ENCODE results near the gene EPB41L4A. TPM values are rescaled to one million over a fixed set of nuclear protein-coding genes. Genes with fewer than 3 reads are reported as not detected.

The EPB41L4A gene
- total RNA-seq, 1 experiment from 2014 or later, result 4.7 TPM

DNA sequence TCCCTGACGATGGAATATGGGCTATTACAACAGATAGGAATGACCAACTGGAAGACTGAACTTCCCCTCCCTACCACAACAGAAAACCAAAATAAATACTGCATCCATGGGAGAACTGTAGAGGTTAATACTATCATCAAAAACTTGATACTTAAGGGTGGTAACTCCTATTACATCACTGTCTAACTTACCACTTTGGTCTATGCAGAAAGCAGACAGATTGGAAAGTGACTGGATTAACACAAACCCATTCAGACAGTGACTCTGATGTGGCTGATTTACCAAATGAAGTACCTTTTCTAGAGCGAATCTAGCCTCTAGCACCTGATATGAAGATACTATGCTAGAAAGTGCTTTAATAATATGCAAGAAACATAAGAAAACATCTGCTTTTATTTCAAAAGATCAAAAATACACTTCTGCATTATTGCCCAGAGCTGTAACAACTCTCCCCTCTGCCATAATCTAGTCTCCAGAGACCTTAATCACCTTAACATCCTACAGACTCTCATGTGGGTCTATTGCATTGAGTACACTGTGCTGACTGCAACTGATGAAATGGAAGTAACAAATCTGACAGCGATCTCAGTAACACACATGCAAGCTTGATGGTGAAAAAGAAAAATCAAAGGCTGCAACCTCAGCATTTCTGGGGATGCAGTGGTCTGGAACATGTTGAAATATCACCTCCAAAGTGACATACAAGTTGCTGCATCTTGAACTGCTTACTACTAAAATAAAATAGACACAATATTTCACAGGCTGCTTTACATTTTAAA lies 62.7 kb downstream of the EPB41L4A start:
- Histone ChIP-seq H3K4me3 (ENCODE audit: insufficient read depth, low read depth, low read length) (no peak overlapping the region), H3K36me3 (replicated peaks; ENCODE audit: control insufficient read depth, insufficient read depth, low read length) (no peaks in the 10 kb centered on the region), H3K27me3 (ENCODE audit: control insufficient read depth, insufficient read depth, low read length) (no peaks in the 10 kb centered on the region)
- no peak for DNase-seq

DNA sequence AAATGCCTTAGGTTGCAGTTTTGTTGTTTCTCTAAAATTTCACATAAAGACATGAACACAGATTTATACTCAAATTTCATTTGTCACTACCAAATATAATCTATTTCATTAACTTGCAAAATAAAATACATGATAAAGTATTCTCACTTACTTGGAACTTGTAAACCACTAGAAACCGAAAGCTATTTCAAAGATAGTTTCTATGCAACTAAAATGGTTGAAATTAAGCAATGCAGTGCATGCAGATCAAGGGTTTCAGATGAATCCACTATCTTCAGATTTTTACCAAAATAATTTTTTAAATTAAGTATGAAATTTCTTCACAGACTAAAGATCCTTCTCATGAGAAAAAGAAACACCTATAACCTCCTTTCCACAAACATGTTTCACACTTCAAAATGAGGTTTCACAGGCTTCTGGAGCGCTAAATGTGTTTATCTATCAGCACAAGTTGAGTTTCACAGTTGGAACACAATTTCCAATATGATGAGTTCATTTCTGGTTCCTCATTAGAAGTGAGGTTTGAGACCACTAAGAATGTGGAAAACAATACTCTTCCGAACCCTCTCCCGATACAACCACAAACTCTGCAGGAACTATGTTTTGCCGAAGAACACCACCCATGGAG lies 63.9 kb downstream of the EPB41L4A start:
- H3K27me3 ChIP-seq (ENCODE audit: control insufficient read depth, insufficient read depth, low read length), result no peaks in the 10 kb centered on the region
- H3K36me3 ChIP-seq (replicated peaks; ENCODE audit: control insufficient read depth, insufficient read depth, low read length), result no peaks in the 10 kb centered on the region
- no peak overlapping the region for H3K4me3 ChIP-seq (ENCODE audit: insufficient read depth, low read depth, low read length)
- DNase-seq, result no peak

DNA sequence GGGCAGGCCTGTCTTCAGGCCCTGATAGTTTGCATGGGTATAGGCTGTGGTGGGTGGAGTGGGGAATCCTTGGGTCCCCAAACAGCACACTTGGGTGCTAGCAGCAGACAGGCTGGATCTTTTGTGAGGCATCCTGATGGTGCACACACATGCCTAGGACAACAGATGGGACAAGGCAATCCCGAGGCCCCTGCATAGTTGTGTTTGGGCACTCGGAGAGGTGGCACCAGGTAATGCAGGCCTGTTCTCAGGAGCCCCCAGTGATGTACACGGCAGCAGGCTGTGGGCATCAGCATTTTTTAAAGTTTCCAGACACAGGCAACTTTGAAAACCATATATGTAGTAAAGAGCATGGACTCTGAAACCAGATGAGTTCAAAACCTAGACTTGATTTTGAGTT lies 65.4 kb downstream of the EPB41L4A start:
- no peaks in the 10 kb centered on the region for H3K27me3 ChIP-seq (ENCODE audit: control insufficient read depth, insufficient read depth, low read length)
- H3K36me3 ChIP-seq (replicated peaks; ENCODE audit: control insufficient read depth, insufficient read depth, low read length), result no peaks in the 10 kb centered on the region
- no peak for DNase-seq
- no peak overlapping the region for H3K4me3 ChIP-seq (ENCODE audit: insufficient read depth, low read depth, low read length)

DNA sequence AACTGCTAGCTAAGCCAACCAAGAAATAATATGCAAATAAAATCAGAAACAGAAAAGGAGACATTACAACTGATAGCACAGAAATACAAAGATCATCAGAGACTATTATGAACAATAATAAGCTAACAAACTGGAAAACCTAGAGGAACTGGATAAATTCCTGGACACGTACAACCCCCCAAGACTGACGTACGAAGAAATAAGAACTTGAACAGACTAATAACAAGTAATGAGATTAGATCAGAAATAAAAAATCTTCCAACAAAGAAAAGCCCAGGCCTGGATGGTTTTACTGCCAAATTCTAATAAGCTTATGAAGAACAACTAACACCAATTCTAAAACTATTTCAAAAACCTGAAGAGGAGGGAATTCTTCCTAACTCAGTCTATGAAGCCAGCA lies 67.9 kb downstream of the EPB41L4A start:
- no peaks in the 10 kb centered on the region for H3K27me3 ChIP-seq (ENCODE audit: control insufficient read depth, insufficient read depth, low read length)
- no peaks in the 10 kb centered on the region for H3K36me3 ChIP-seq (replicated peaks; ENCODE audit: control insufficient read depth, insufficient read depth, low read length)
- no peak for DNase-seq

DNA sequence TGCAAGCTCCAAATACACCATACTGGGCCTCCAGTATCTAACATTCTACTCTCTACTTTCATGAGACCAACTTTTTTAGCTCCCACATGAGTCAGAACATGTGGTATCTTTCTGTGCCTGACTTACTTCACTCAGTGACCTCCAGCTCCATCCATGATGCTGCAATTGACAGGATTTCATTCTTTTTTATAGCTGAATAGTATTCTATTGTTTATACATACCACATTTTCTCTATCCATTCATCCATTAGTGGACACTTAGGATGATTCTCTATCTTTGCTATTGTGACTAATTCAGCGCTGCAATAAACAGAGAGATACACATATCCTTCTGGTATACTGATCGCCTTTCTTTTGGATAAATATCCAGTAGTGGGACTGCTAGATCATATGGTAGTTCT lies 68.5 kb downstream of the EPB41L4A start:
- DNase-seq, result no peak
- no peaks in the 10 kb centered on the region for H3K36me3 ChIP-seq (replicated peaks; ENCODE audit: control insufficient read depth, insufficient read depth, low read length)
- H3K27me3 ChIP-seq (ENCODE audit: control insufficient read depth, insufficient read depth, low read length), result no peaks in the 10 kb centered on the region
- H3K4me3 ChIP-seq (ENCODE audit: insufficient read depth, low read depth, low read length), result no peak overlapping the region

More for the DNA sequence above, 67.9 kb downstream of the EPB41L4A start:
- H3K4me3 ChIP-seq (ENCODE audit: insufficient read depth, low read depth, low read length), result no peak overlapping the region

DNA sequence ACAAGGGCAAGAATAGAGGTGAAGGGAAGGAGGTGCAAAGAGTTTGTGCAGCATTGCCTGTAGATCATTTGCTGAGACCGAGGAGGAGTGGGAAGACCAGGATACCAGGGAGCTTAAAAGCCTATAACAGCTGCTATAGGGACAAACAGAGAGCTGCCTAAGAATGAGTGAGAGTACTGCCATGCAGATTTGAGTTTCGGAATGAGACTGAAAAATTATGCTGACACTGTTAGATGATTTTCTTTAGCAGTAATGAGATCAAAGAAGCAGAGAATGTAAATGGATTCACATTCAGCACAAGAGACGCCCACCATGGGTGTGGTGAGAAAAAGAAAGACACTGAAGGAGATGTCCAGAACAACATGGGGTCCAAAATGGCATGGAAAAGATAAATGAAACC lies 69.7 kb downstream of the EPB41L4A start:
- Histone ChIP-seq H3K27me3 (ENCODE audit: control insufficient read depth, insufficient read depth, low read length) (no peaks in the 10 kb centered on the region), H3K36me3 (replicated peaks; ENCODE audit: control insufficient read depth, insufficient read depth, low read length) (no peaks in the 10 kb centered on the region), H3K4me3 (ENCODE audit: insufficient read depth, low read depth, low read length) (no peak overlapping the region)
- no peak for DNase-seq

DNA sequence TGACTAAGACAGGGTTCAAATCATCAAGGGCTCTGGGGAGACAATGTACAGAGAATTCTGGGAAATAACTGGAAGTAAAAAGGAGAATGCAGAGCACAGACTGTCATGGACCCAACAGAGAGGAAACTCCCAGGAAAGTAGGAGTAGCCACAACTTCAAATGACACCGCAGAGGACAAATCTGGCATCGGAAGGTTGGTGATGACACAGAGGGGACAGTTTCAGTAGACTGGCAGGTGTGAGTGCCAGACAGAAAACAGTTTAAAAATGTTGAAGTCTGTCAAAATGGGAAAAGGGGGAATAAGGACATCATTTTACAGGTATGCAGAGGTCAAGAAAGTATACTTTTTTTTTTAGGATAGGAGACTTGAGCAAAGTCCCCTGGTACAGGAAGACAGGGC lies 70.2 kb downstream of the EPB41L4A start:
- H3K27me3 ChIP-seq (ENCODE audit: control insufficient read depth, insufficient read depth, low read length), result no peaks in the 10 kb centered on the region
- DNase-seq, result no peak
- H3K4me3 ChIP-seq (ENCODE audit: insufficient read depth, low read depth, low read length), result no peak overlapping the region
- H3K36me3 ChIP-seq (replicated peaks; ENCODE audit: control insufficient read depth, insufficient read depth, low read length), result no peaks in the 10 kb centered on the region

DNA sequence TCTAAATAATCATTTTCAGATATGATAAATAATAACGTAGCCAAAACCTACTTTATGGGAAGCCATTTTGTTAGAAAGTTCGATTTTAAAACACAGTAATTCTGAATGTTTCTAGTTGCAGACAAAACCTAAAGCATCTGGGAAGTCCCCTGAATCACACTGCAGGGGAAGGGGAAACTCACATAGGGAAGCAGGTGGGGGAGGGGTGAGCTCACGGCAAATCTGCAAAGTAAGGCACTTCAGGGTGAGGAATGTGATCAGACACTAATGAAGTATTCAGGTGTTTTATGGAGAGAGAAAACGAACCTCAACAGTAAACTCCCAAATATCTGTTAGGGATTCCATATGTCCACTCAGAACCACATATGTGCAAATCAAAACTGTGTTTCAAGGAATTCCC lies 70.7 kb downstream of the EPB41L4A start:
- no peaks in the 10 kb centered on the region for H3K27me3 ChIP-seq (ENCODE audit: control insufficient read depth, insufficient read depth, low read length)
- DNase-seq, result peak; percentile 55
- no peak overlapping the region for H3K4me3 ChIP-seq (ENCODE audit: insufficient read depth, low read depth, low read length)
- no peaks in the 10 kb centered on the region for H3K36me3 ChIP-seq (replicated peaks; ENCODE audit: control insufficient read depth, insufficient read depth, low read length)

DNA sequence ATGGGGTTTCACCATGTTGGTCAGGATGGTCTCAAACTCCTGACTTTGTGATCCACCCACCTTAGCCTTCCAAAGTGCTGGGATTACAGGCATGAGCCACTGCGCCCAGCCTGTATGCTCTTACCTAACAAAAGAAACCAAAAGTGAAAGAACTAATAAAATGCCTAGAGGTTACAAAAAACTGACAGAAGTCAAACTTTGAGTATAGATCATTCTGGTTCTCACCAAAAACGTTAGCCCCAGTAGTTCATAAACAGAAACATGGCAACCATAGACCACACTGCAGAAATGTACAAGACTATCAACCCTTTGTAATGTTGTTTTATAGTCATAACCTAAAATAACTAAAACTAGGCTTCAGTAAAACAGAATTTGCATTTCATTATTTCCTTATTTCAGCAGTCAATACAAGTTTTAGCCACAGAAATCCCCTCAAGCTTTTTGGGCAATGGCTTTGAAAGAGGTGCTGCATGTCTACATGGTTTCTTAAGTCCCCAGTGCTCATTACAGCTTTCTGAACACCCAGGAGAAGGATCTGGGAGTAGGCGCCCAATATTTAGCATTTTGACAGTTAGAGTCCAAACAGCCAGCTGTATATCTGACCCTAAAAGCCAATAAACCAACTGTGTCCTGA lies 72.5 kb downstream of the EPB41L4A start:
- H3K4me3 ChIP-seq (ENCODE audit: insufficient read depth, low read depth, low read length), result no peak overlapping the region
- H3K27me3 ChIP-seq (ENCODE audit: control insufficient read depth, insufficient read depth, low read length), result no peaks in the 10 kb centered on the region
- DNase-seq, result no peak
- H3K36me3 ChIP-seq (replicated peaks; ENCODE audit: control insufficient read depth, insufficient read depth, low read length), result no peaks in the 10 kb centered on the region

DNA sequence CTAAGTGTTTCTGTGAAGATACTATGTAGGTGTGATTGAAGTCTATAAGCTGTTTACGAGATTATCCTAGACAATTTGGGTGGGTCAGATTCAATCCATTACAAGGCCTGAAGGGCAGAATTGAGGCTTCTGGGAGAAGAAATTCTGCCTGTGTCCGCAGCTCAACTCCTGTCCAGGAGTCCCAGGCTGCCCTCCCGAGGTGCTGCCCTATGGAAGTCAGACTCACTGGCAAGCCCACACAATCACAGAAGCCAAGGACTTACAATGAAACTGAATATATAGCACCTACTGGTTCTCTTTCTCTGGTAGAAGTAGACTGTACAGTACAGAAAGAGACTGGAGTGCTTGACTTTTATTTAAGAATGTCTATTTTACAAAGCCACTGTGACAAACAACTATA lies 74.5 kb downstream of the EPB41L4A start:
- Histone ChIP-seq H3K36me3 (replicated peaks; ENCODE audit: control insufficient read depth, insufficient read depth, low read length) (no peaks in the 10 kb centered on the region), H3K4me3 (ENCODE audit: insufficient read depth, low read depth, low read length) (no peak overlapping the region), H3K27me3 (ENCODE audit: control insufficient read depth, insufficient read depth, low read length) (no peaks in the 10 kb centered on the region)
- no peak for DNase-seq

DNA sequence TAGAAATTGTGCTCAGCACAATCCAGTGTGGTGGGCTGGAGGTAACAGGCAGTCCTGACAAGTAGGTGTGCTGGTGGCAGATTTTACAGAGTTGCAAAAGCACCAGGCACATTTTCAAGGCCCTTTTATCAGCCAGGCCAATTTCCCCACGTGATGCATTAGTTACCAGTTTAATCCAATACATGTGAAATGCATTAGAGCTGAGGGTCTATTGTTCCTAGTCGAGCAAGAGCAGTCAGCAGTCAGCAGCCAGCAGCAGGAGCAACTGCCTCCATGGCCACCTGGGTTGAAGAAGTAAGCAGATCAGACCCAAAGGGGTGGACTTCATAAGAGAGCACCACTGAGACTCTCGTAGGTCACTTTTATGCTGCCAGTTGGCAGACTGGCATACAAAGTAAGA lies 76.7 kb downstream of the EPB41L4A start:
- no peak overlapping the region for H3K4me3 ChIP-seq (ENCODE audit: insufficient read depth, low read depth, low read length)
- no peak for DNase-seq
- no peaks in the 10 kb centered on the region for H3K27me3 ChIP-seq (ENCODE audit: control insufficient read depth, insufficient read depth, low read length)
- no peaks in the 10 kb centered on the region for H3K36me3 ChIP-seq (replicated peaks; ENCODE audit: control insufficient read depth, insufficient read depth, low read length)

DNA sequence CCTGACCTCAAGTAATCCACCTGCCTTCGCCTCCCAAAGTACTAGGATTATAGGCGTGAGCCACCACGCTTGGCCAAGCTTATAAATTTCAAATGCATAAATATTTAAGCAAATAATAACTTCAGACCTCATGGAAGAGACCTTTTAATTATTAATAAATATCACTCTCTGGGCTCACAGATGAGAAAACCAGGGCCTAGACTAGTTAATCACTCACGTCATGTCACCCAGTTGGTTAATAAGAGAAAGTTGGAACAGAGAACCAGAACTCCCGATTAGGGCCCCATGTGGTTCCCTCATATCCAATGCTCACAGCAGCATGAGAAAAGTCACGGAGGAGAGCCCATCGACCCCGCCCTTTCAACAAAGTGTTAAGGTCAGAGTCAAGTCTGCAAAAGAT lies 79.3 kb downstream of the EPB41L4A start:
- Histone ChIP-seq H3K4me3 (ENCODE audit: insufficient read depth, low read depth, low read length) (no peak overlapping the region), H3K27me3 (ENCODE audit: control insufficient read depth, insufficient read depth, low read length) (no peaks in the 10 kb centered on the region), H3K36me3 (replicated peaks; ENCODE audit: control insufficient read depth, insufficient read depth, low read length) (no peaks in the 10 kb centered on the region)
- DNase-seq, result no peak

DNA sequence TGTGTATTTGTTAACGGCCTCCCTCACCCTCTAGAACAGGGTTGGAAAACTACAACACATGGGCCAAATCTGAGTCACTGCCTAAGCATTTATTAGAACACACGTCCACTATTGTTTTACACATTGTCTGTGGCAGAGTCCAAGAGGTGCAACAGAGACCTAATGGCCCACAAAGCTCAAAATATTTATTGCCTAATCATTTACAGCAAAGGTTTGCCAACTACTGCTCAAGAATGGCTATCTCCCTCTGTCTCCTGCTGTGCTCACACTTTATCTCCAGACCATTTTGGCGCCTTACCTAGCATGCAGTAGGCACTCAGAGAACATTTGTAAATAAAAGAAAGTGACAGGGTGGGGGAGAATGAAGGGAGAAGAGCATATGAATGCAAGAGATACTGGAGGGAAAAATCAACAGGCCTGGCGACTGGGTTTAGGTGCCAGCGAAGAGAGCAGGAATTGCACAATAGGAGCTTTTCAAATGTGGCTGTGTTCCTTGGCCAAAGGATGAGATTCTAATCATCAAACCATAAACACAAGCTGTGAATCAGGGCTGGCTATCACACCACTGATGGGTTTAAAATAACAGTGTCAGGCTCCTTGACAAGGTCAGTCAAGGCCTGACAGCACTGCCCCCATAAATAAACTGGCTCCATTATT lies 80.3 kb downstream of the EPB41L4A start:
- DNase-seq, result no peak
- Histone ChIP-seq H3K36me3 (replicated peaks; ENCODE audit: control insufficient read depth, insufficient read depth, low read length) (no peaks in the 10 kb centered on the region), H3K27me3 (ENCODE audit: control insufficient read depth, insufficient read depth, low read length) (no peaks in the 10 kb centered on the region), H3K4me3 (ENCODE audit: insufficient read depth, low read depth, low read length) (no peak overlapping the region)

DNA sequence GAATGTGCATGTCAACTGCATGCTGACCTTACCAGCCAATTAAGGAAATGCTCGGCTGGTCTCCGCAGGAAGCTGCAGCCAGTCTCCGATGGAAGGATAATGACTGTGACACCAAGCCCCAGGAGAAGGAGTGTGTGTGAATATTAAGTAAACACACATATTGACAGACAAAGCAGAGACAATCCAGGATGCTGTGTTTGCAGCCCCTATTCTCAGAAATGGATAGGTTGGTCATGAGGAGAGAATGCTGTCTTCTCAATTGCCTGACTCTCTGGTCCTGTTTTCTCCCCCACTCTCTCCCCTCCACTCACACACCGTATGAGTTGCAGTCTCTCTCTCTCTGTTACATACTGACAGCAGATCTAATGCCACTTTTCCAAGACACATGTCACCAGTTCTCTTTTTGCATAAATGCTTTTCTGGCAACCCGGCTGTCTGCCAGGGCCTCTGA lies 85.7 kb downstream of the EPB41L4A start:
- H3K27me3 ChIP-seq (ENCODE audit: control insufficient read depth, insufficient read depth, low read length), result no peaks in the 10 kb centered on the region
- no peaks in the 10 kb centered on the region for H3K36me3 ChIP-seq (replicated peaks; ENCODE audit: control insufficient read depth, insufficient read depth, low read length)
- no peak for DNase-seq
- H3K4me3 ChIP-seq (ENCODE audit: insufficient read depth, low read depth, low read length), result no peak overlapping the region

DNA sequence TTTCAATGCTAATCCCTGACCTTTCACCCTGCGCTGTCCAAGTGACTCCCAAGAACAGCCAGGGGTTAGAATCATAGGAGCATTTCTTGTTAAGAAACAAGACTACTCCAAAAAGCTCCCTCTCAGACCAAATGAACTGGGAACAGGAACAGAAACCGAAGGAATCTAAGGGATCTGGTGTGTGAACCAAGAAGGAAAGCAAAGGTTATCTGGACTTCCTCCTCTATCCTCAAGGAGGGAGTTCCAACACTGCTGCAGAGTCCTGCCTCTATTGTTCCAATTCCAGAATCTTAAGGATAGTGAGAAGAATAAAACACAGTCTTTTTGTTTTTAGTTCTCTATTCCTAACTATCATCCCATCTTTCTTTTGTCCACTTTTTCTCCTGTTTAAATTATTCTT lies 87.2 kb downstream of the EPB41L4A start:
- no peaks in the 10 kb centered on the region for H3K27me3 ChIP-seq (ENCODE audit: control insufficient read depth, insufficient read depth, low read length)
- no peak for DNase-seq

More for the DNA sequence above, 87.2 kb downstream of the EPB41L4A start:
- Histone ChIP-seq H3K4me3 (ENCODE audit: insufficient read depth, low read depth, low read length) (no peak overlapping the region), H3K36me3 (replicated peaks; ENCODE audit: control insufficient read depth, insufficient read depth, low read length) (no peaks in the 10 kb centered on the region)
